Right forelimb (tissue), 1 donor: Measurements from ENCODE around the gene CDKN1A.
A peak's percentile ranks its signal among the peaks of the same experiment; 100 is the strongest.

Experiments
- DNase-seq: peaks from one replicate; pipeline ENCODE4 v3.0.0-alpha.2; 2018

CDKN1A gene

GRCh38 chr6:36679043-36679833 lies 724 bp downstream of the CDKN1A start:
- DNase-seq = peak; percentile 79

DNA sequence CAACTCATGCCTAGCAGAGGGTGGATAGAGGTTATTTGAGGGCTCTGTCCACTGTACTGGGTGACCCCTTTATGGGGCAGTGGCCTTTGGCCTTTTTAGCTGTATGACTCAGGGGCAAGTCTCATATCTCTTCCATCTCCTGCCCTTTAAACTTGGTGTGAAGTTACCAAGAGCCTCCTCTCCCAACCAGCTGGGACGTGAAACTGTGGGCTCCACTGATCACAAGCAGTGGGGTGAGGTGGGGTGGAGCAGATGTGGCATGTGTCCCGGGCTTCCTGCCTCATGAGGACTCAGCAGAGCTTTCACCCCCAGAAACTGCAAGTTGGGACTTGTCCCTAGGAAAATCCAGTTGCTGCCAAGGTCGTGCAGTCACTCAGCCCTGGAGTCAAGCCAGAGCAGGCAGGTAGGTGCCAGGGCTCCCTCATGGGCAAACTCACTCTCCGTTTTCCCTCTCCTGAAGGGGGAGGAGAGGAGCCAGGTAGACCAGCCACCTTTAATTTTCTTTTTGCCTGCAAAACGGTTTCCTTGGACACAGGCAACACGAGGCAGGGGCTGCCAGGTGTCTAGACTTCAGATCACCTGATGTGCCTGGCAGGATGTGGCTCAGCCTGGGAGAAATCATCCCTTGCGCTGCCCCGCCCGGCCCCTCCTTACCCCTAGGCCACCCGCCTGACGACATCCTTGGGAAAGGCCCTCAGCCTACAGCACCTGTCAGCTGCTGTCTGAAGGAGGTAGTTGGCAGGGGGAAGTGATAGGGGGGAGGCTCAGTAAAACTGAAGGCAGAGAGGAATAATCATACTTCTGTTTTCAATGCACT lies 4.0 kb downstream of the CDKN1A start:
- DNase-seq = no peak

- peak; percentile 21 for DNase-seq
Measured at GRCh38 chr6:36683145-36683655, 4.7 kb downstream of the CDKN1A start.

GRCh38 chr6:36683656-36684446 lies 5.3 kb downstream of the CDKN1A start:
- DNase-seq = peak; percentile 24

- DNase-seq = peak; percentile 28
Measured at GRCh38 chr6:36684447-36684812, 5.9 kb downstream of the CDKN1A start.

GRCh38 chr6:36685166-36685924 lies 6.8 kb downstream of the CDKN1A start:
- peak; percentile 31 for DNase-seq

- DNase-seq = peak; percentile 40
Measured at GRCh38 chr6:36685926-36686667, 7.6 kb downstream of the CDKN1A start.

- peak; percentile 36 for DNase-seq
Measured at GRCh38 chr6:36686668-36687513, 8.4 kb downstream of the CDKN1A start.

DNA sequence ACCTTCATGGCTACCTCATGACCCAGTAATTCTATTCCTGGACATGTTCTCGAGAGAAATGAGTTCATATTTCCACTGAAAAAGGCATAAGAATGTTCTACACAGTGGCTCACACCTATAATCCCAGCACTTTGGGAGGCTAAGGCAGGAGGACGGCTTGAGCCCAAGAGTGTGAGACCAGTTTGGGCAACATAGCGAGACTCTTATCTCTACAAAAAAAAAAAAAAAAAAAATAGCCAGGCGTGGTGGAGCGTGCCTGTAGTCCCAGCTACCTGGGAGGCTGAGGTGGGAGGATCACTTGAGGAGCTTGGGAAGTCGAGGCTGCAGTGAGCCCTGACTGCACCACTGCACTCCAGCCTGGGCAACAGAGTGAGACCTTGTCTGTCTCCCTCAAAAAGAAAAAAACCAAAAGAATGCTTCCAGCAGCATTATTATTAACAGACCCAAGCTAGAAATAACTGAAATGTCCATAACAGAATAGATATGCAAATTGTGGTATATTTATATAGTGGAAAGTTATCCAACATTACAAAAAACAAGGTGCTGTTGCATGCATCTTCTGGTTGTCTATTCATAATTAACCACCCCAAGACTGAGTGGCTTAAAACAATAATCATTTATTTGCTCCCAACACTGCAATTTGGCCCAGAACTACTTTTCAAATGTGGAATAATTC lies 9.7 kb downstream of the CDKN1A start:
- no peak for DNase-seq

DNA sequence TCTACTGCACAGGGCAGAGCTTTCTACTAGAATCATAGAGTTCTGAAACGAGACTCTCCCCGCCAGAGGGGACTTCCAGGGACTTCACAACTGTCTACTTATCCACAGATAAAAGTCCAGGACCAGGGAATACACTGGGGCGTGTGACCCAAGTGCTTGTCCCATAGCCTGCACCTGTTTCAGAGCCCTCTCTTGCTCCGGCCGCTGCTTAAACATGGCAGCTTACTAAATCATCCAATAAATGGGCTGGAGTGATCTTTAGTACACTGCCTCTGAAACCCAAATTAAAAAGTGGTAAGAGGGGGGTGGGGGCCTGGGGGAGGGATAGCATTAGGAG lies 10.2 kb downstream of the CDKN1A start:
- no peak for DNase-seq

GRCh38 chr6:36691011-36691410 lies 12.5 kb downstream of the CDKN1A start:
- peak; percentile 9 for DNase-seq

- DNase-seq = peak; percentile 22
Measured at GRCh38 chr6:36691612-36692011, 13.1 kb downstream of the CDKN1A start.

DNA sequence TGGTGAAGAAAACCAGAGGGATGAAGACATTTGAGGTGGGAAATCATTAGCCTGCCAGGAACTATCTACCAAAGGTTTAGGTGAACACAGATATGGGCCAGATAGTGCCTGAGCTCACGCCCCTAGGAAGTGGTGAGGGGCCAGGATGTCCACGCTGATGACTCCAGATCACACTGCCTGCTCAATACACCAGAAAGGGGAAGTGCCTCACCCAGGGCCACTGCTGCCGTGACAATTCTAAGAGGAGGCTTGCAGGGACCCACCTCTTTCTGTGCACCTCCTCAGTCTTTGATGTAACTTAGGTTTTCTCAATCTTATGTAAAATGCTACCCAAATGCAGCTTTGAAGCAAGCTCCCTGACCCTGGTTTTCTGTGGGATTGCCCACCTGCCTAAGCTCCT lies 13.7 kb downstream of the CDKN1A start:
- peak; percentile 28 for DNase-seq

DNA sequence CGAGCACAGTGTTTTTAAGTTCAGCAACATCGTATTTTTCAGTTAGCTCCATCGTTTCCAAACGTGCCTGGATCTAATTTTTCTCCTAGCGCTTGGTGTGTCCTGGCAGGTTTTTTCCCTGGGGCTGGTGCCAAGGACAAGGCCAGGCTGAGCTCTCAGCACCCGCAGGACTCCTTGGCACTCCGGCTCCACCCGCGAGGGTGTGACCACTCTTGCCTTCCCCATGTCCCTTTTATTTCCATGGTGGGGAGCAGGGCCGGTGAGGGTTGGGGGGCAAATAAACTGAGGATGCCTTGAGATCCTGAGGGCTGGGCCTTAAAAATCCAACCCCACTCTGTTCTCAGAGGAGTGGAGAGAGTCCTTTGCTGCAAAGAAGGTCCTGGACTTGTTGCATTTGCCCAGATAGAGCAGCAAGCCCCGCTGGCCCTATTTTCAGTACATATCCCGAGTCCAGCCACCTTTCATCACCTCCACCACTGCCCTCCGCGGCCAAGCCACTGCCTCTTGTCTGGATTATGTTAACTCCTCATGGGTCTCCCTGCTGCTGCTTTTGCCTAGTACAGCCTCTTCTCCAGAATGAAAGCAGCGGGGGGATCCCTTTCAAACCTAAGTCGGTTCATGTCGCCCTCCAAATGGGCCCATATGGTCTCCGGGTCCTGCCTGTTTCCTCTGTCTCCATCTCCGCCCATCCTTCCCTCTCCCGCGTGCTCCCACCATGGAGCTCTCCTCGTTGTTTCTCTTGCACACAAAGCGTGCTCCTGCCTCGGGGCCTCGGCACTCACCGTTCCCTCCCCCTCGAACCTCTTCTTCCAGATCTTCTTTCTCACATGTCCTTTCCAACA lies 14.6 kb downstream of the CDKN1A start:
- DNase-seq = peak; percentile 48

GRCh38 chr6:36694616-36695015 lies 16.1 kb downstream of the CDKN1A start:
- no peak for DNase-seq

GRCh38 chr6:36695414-36695813 lies 16.9 kb downstream of the CDKN1A start:
- no peak for DNase-seq

DNA sequence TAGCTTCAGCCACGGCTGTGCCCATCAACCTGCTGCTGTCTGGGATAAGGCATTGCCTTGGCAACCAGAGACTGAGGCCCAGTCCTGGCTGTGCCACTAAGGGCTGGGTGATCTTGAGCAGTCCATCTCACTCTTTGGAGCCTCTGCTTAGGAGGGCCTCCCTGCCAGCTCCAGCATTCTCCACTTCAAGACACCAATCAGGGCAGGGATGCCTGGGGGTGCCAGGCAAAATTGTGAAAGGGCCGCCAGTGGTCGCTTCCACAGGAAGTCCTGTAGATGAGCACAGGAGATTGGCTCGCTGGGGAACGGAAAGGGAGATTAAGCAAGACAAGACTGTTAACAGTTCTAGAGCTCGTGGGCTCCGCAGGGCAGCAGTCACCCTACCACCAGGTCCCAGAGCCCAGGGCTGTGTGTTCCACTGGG lies 19.0 kb downstream of the CDKN1A start, which contains the start of gene RAB44:
Gene RAB44, plus strand, starts transcription at position 346 of the 423 bp plus-strand sequence. CDS start 6,410 bp downstream, outside the sequence.
- DNase-seq = no peak

- no peak for DNase-seq
Measured at GRCh38 chr6:36698196-36698595, 19.7 kb downstream of the CDKN1A start.

- DNase-seq = no peak
Measured at GRCh38 chr6:36698871-36699271, 20.4 kb downstream of the CDKN1A start.
